ENCODE results near the gene SLC2A13.
"Not testable (repeated sequence)": the region's sequence is repeated elsewhere in the genome, so short reads cannot be mapped to it uniquely, and the experiment has no call there.

Gene SLC2A13

GRCh38 chr12:39773266-39773665 is 332.6 kb downstream of the SLC2A13 start:
- DNase-seq (ENCODE audit: low read depth, low spot score) = no peak
- Histone ChIP-seq H3K9me3 (ENCODE audit: control insufficient read depth, insufficient read depth, low read length) (no peaks in the 10 kb centered on the region), H3K27me3 (ENCODE audit: control insufficient read depth, insufficient read depth, low read length) (no peaks in the 10 kb centered on the region), H3K27ac (ENCODE audit: low read length) (no peak overlapping the region), H3K4me3 (ENCODE audit: low read length) (no peak overlapping the region), H3K36me3 (ENCODE audit: control insufficient read depth, insufficient read depth, low read length) (no peaks in the 10 kb centered on the region), H3K4me1 (ENCODE audit: control insufficient read depth, insufficient read depth, low read length) (no peaks in the 10 kb centered on the region)
- WGBS (ENCODE audit: insufficient coverage, insufficient read length) = no CpG with 5 or more reads among the region's 2 CpGs

- Histone ChIP-seq H3K4me3 (ENCODE audit: low read length) (no peak overlapping the region), H3K4me1 (ENCODE audit: control insufficient read depth, insufficient read depth, low read length) (no peaks in the 10 kb centered on the region), H3K9me3 (ENCODE audit: control insufficient read depth, insufficient read depth, low read length) (no peaks in the 10 kb centered on the region), H3K27me3 (ENCODE audit: control insufficient read depth, insufficient read depth, low read length) (no peaks in the 10 kb centered on the region), H3K36me3 (ENCODE audit: control insufficient read depth, insufficient read depth, low read length) (no peaks in the 10 kb centered on the region), H3K27ac (ENCODE audit: low read length) (no peak overlapping the region)
- DNase-seq (ENCODE audit: low read depth, low spot score) = no peak
- WGBS (ENCODE audit: insufficient coverage, insufficient read length) = no CpG with 5 or more reads among the region's 3 CpGs
These were observed 333.0 kb downstream of the SLC2A13 start for GRCh38 chr12:39772821-39773259.

GRCh38 chr12:39771456-39771855 is 334.4 kb downstream of the SLC2A13 start:
- no peaks in the 10 kb centered on the region for H3K27me3 ChIP-seq (ENCODE audit: control insufficient read depth, insufficient read depth, low read length)
- no peaks in the 10 kb centered on the region for H3K36me3 ChIP-seq (ENCODE audit: control insufficient read depth, insufficient read depth, low read length)
- no peak overlapping the region for H3K27ac ChIP-seq (ENCODE audit: low read length)
- H3K9me3 ChIP-seq (ENCODE audit: control insufficient read depth, insufficient read depth, low read length) = no peaks in the 10 kb centered on the region
- DNase-seq (ENCODE audit: low read depth, low spot score) = no peak
- H3K4me1 ChIP-seq (ENCODE audit: control insufficient read depth, insufficient read depth, low read length) = no peaks in the 10 kb centered on the region
- no peak overlapping the region for H3K4me3 ChIP-seq (ENCODE audit: low read length)
- WGBS (ENCODE audit: insufficient coverage, insufficient read length) = no CpG with 5 or more reads among the region's 1 CpG

GRCh38 chr12:39764944-39765560 is 340.8 kb downstream of the SLC2A13 start:
- H3K36me3 ChIP-seq (ENCODE audit: control insufficient read depth, insufficient read depth, low read length) = no peaks in the 10 kb centered on the region
- no peaks in the 10 kb centered on the region for H3K9me3 ChIP-seq (ENCODE audit: control insufficient read depth, insufficient read depth, low read length)
- DNase-seq (ENCODE audit: low read depth, low spot score) = no peak
- no CpG with 5 or more reads among the region's 3 CpGs for WGBS (ENCODE audit: insufficient coverage, insufficient read length)
- H3K4me3 ChIP-seq (ENCODE audit: low read length) = no peak overlapping the region
- H3K4me1 ChIP-seq (ENCODE audit: control insufficient read depth, insufficient read depth, low read length) = no peaks in the 10 kb centered on the region
- no peak overlapping the region for H3K27ac ChIP-seq (ENCODE audit: low read length)
- H3K27me3 ChIP-seq (ENCODE audit: control insufficient read depth, insufficient read depth, low read length) = no peaks in the 10 kb centered on the region

GRCh38 chr12:39763890-39764169 is 342.1 kb downstream of the SLC2A13 start:
- no peaks in the 10 kb centered on the region for H3K9me3 ChIP-seq (ENCODE audit: control insufficient read depth, insufficient read depth, low read length)
- no peaks in the 10 kb centered on the region for H3K4me1 ChIP-seq (ENCODE audit: control insufficient read depth, insufficient read depth, low read length)
- DNase-seq (ENCODE audit: low read depth, low spot score) = no peak
- no CpG with 5 or more reads among the region's 2 CpGs for WGBS (ENCODE audit: insufficient coverage, insufficient read length)
- H3K27me3 ChIP-seq (ENCODE audit: control insufficient read depth, insufficient read depth, low read length) = no peaks in the 10 kb centered on the region
- H3K36me3 ChIP-seq (ENCODE audit: control insufficient read depth, insufficient read depth, low read length) = no peaks in the 10 kb centered on the region
- no peak overlapping the region for H3K4me3 ChIP-seq (ENCODE audit: low read length)
- no peak overlapping the region for H3K27ac ChIP-seq (ENCODE audit: low read length)

GRCh38 chr12:39763071-39763889 is 342.6 kb downstream of the SLC2A13 start:
- H3K27me3 ChIP-seq (ENCODE audit: control insufficient read depth, insufficient read depth, low read length) = no peaks in the 10 kb centered on the region
- no peaks in the 10 kb centered on the region for H3K9me3 ChIP-seq (ENCODE audit: control insufficient read depth, insufficient read depth, low read length)
- DNase-seq (ENCODE audit: low read depth, low spot score) = no peak
- no peak overlapping the region for H3K27ac ChIP-seq (ENCODE audit: low read length)
- no peaks in the 10 kb centered on the region for H3K4me1 ChIP-seq (ENCODE audit: control insufficient read depth, insufficient read depth, low read length)
- no peak overlapping the region for H3K4me3 ChIP-seq (ENCODE audit: low read length)
- 100% methylated on average over 3 of the region's 6 CpGs for WGBS (ENCODE audit: insufficient coverage, insufficient read length)
- H3K36me3 ChIP-seq (ENCODE audit: control insufficient read depth, insufficient read depth, low read length) = no peaks in the 10 kb centered on the region

- Histone ChIP-seq H3K36me3 (ENCODE audit: control insufficient read depth, insufficient read depth, low read length) (no peaks in the 10 kb centered on the region), H3K4me1 (ENCODE audit: control insufficient read depth, insufficient read depth, low read length) (0 out of 2 replicates have a peak, but pooled peaks cover 1% of the 10 kb centered on the region), H3K27me3 (ENCODE audit: control insufficient read depth, insufficient read depth, low read length) (no peaks in the 10 kb centered on the region), H3K4me3 (ENCODE audit: low read length) (no peak overlapping the region), H3K9me3 (ENCODE audit: control insufficient read depth, insufficient read depth, low read length) (no peaks in the 10 kb centered on the region), H3K27ac (ENCODE audit: low read length) (no peak overlapping the region)
- no CpG with 5 or more reads among the region's 2 CpGs for WGBS (ENCODE audit: insufficient coverage, insufficient read length)
- DNase-seq (ENCODE audit: low read depth, low spot score) = no peak
These were observed 350.4 kb downstream of the SLC2A13 start for GRCh38 chr12:39755478-39755877.

GRCh38 chr12:39752482-39753137 is 353.3 kb downstream of the SLC2A13 start:
- no peak overlapping the region for H3K27ac ChIP-seq (ENCODE audit: low read length)
- 0 out of 2 replicates have a peak, but pooled peaks cover 1% of the 10 kb centered on the region for H3K4me1 ChIP-seq (ENCODE audit: control insufficient read depth, insufficient read depth, low read length)
- no CpG with 5 or more reads among the region's 6 CpGs for WGBS (ENCODE audit: insufficient coverage, insufficient read length)
- H3K36me3 ChIP-seq (ENCODE audit: control insufficient read depth, insufficient read depth, low read length) = no peaks in the 10 kb centered on the region
- no peaks in the 10 kb centered on the region for H3K9me3 ChIP-seq (ENCODE audit: control insufficient read depth, insufficient read depth, low read length)
- peak; percentile 61 for DNase-seq (ENCODE audit: low read depth, low spot score)
- no peaks in the 10 kb centered on the region for H3K27me3 ChIP-seq (ENCODE audit: control insufficient read depth, insufficient read depth, low read length)
- no peak overlapping the region for H3K4me3 ChIP-seq (ENCODE audit: low read length)

- not testable (repeated sequence) for H3K4me1 ChIP-seq (ENCODE audit: control insufficient read depth, insufficient read depth, low read length); H3K4me3 ChIP-seq (ENCODE audit: low read length); DNase-seq (ENCODE audit: low read depth, low spot score); H3K36me3 ChIP-seq (ENCODE audit: control insufficient read depth, insufficient read depth, low read length); H3K27me3 ChIP-seq (ENCODE audit: control insufficient read depth, insufficient read depth, low read length); H3K9me3 ChIP-seq (ENCODE audit: control insufficient read depth, insufficient read depth, low read length); H3K27ac ChIP-seq (ENCODE audit: low read length)
- WGBS (ENCODE audit: insufficient coverage, insufficient read length) = no CpG with 5 or more reads among the region's 6 CpGs
These were observed 359.7 kb downstream of the SLC2A13 start for GRCh38 chr12:39746151-39746550.

GRCh38 chr12:39743655-39744054 is 362.2 kb downstream of the SLC2A13 start:
- H3K27ac ChIP-seq (ENCODE audit: low read length) = no peak overlapping the region

More at GRCh38 chr12:39743655-39744054, 362.2 kb downstream of the SLC2A13 start:
- Histone ChIP-seq H3K4me3 (ENCODE audit: low read length) (no peak overlapping the region), H3K27me3 (ENCODE audit: control insufficient read depth, insufficient read depth, low read length) (no peaks in the 10 kb centered on the region), H3K36me3 (ENCODE audit: control insufficient read depth, insufficient read depth, low read length) (no peaks in the 10 kb centered on the region), H3K4me1 (ENCODE audit: control insufficient read depth, insufficient read depth, low read length) (no peaks in the 10 kb centered on the region), H3K9me3 (ENCODE audit: control insufficient read depth, insufficient read depth, low read length) (no peaks in the 10 kb centered on the region)
- no CpG with 5 or more reads among the region's 1 CpG for WGBS (ENCODE audit: insufficient coverage, insufficient read length)
- no peak for DNase-seq (ENCODE audit: low read depth, low spot score)

All from iPS DF 6.9 (cell line).